ENCODE results near the gene PDE7B. TPM values are rescaled to one million over a fixed set of nuclear protein-coding genes. Genes with fewer than 3 reads are reported as not detected.

Gene PDE7B
- total and polyA plus RNA-seq, 9 of the 15 experiments (the other 6 are each of a cell fraction or from before 2014, with no cell fraction given) = 0.01 TPM; not detected in 8

DNA sequence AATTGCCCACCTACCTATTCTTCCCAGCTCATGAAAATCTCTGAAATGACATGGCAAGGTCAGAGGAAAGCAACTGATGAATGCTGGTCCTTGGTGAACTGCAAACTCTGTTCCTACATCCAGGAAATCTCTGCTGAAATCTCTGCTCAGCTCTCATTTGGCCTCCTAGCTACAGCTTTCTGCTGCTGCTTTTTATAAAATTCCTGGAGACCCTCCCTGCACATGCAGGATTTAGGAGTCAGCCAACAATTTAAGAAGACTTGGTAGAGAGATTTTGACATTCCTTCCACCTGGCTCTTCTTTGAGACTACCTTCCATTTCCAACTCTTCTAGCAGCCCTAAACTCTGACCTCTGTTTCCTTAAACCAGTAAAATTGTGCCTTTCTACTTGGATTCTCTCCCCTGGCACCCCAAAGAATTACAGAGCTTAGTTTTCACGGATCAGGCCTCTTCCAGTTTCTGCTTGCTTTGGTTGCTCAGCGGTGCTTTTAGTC is 55.5 kb downstream of the PDE7B start:
- no TSS peak for BruUV-seq (replicated peaks)
- H3K79me2 ChIP-seq (ENCODE audit: control insufficient read depth, insufficient read depth, low read length) = no peaks in the 10 kb centered on the region
- H4K20me1 ChIP-seq (replicated peaks; ENCODE audit: control insufficient read depth, insufficient read depth, low read length) = no peaks in the 10 kb centered on the region
- peaks cover 0 to 2% of the 10 kb centered on the region in 2 experiments; a peak in 1 of 5 replicates for H3K27me3 ChIP-seq (ENCODE audit: control insufficient read depth in 2 of 2, insufficient read depth in 2 of 2, low read length in 2 of 2)
- in situ Hi-C loops (cut with MboI) (no loop called here), intact Hi-C loops (cut with micrococcal nuclease) (loop anchor here (5.0 kb wide), 1 partner anchor 370 kb away; no protein-coding TSS in a partner anchor)
- H3K36me3 ChIP-seq (ENCODE audit: control insufficient read depth, insufficient read depth, low read length) = no peaks in the 10 kb centered on the region
- no peaks in the 10 kb centered on the region for H3K4me1 ChIP-seq (replicated peaks in 1 of 2; ENCODE audit: control insufficient read depth in 2 of 2, insufficient read depth in 2 of 2, low read length in 2 of 2)
- no peak overlapping the region for H3K4me3 ChIP-seq
- H3K9ac ChIP-seq (ENCODE audit: insufficient read depth in 1 of 2, low read depth in 2 of 2, low read length in 2 of 2) = no peak overlapping the region
- ATAC-seq = no peak
- no peak overlapping the region for H3K27ac ChIP-seq (ENCODE audit: extremely low read depth, low read depth, low read length)
- no peaks in the 10 kb centered on the region for H3K9me3 ChIP-seq (replicated peaks; ENCODE audit: control insufficient read depth, insufficient read depth, low read depth, low read length)
- CTCF ChIA-PET (ENCODE audit: low intra/inter-chr PET ratio) = no interaction called here
- no peaks in the 10 kb centered on the region for H3K9me1 ChIP-seq (ENCODE audit: control insufficient read depth, insufficient read depth, low read length)
- 4% methylated on average over 2 of the region's 2 CpGs for WGBS (ENCODE audit: insufficient coverage, low coverage, missing lambda C conversion rate)
- FAIRE-seq = no peak
- DNase-seq (ENCODE audit: extremely low read depth in 1 of 4, low spot score in 3 of 4) = no peak
- POLR2A ChIA-PET = no interaction called here
- H3K4me2 ChIP-seq (ENCODE audit: insufficient read depth, low read length) = no peak overlapping the region
- H2AFZ ChIP-seq (ENCODE audit: low read depth, low read length) = no peak overlapping the region
- TF ChIP-seq ZKSCAN8 (CRISPR knock-in tag; IDR thresholded peaks at IDR 0.05) (no peak), KDM1A (IDR thresholded peaks at IDR 0.05) (no peak), ZNF133 (CRISPR knock-in tag; IDR thresholded peaks at IDR 0.05) (no peak), SREBF2 (CRISPR knock-in tag; IDR thresholded peaks at IDR 0.05) (no peak), TSC22D4 (tag; IDR thresholded peaks at IDR 0.05) (no peak), DNMT1 (IDR thresholded peaks at IDR 0.05) (no peak), EHMT2 (IDR thresholded peaks at IDR 0.05) (no peak), PRPF4 (IDR thresholded peaks at IDR 0.05; ENCODE audit: insufficient read depth, low read depth, low read length, poor library complexity, severe bottlenecking) (no peak), NONO (IDR thresholded peaks at IDR 0.05; ENCODE audit: low read depth in 2 of 2, low read length in 1 of 2) (no peak)
- TF ChIP-seq, protein P1, sequence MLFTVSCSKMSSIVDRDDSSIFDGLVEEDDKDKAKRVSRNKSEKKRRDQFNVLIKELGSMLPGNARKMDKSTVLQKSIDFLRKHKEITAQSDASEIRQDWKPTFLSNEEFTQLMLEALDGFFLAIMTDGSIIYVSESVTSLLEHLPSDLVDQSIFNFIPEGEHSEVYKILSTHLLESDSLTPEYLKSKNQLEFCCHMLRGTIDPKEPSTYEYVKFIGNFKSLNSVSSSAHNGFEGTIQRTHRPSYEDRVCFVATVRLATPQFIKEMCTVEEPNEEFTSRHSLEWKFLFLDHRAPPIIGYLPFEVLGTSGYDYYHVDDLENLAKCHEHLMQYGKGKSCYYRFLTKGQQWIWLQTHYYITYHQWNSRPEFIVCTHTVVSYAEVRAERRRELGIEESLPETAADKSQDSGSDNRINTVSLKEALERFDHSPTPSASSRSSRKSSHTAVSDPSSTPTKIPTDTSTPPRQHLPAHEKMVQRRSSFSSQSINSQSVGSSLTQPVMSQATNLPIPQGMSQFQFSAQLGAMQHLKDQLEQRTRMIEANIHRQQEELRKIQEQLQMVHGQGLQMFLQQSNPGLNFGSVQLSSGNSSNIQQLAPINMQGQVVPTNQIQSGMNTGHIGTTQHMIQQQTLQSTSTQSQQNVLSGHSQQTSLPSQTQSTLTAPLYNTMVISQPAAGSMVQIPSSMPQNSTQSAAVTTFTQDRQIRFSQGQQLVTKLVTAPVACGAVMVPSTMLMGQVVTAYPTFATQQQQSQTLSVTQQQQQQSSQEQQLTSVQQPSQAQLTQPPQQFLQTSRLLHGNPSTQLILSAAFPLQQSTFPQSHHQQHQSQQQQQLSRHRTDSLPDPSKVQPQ (CRISPR knock-in tag; IDR thresholded peaks at IDR 0.05; ENCODE audit: borderline replicate concordance) = no peak
- TF ChIP-seq, protein P2, sequence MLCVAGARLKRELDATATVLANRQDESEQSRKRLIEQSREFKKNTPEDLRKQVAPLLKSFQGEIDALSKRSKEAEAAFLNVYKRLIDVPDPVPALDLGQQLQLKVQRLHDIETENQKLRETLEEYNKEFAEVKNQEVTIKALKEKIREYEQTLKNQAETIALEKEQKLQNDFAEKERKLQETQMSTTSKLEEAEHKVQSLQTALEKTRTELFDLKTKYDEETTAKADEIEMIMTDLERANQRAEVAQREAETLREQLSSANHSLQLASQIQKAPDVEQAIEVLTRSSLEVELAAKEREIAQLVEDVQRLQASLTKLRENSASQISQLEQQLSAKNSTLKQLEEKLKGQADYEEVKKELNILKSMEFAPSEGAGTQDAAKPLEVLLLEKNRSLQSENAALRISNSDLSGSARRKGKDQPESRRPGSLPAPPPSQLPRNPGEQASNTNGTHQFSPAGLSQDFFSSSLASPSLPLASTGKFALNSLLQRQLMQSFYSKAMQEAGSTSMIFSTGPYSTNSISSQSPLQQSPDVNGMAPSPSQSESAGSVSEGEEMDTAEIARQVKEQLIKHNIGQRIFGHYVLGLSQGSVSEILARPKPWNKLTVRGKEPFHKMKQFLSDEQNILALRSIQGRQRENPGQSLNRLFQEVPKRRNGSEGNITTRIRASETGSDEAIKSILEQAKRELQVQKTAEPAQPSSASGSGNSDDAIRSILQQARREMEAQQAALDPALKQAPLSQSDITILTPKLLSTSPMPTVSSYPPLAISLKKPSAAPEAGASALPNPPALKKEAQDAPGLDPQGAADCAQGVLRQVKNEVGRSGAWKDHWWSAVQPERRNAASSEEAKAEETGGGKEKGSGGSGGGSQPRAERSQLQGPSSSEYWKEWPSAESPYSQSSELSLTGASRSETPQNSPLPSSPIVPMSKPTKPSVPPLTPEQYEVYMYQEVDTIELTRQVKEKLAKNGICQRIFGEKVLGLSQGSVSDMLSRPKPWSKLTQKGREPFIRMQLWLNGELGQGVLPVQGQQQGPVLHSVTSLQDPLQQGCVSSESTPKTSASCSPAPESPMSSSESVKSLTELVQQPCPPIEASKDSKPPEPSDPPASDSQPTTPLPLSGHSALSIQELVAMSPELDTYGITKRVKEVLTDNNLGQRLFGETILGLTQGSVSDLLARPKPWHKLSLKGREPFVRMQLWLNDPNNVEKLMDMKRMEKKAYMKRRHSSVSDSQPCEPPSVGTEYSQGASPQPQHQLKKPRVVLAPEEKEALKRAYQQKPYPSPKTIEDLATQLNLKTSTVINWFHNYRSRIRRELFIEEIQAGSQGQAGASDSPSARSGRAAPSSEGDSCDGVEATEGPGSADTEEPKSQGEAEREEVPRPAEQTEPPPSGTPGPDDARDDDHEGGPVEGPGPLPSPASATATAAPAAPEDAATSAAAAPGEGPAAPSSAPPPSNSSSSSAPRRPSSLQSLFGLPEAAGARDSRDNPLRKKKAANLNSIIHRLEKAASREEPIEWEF (CRISPR knock-in tag; IDR thresholded peaks at IDR 0.05) = no peak
